H1 (cell line): ENCODE measurements around the gene ADM. TPM values are rescaled to one million over a fixed set of nuclear protein-coding genes. Genes with fewer than 3 reads are reported as not detected.

Experiments
- ASH2L ChIP-seq: fragments of 200-600, 300-600 bp; sonication (generic); IDR thresholded peaks from one replicate; pipeline ENCODE4 v1.7.1; 2017; ENCODE audit warnings: low read length
- CEBPB ChIP-seq: IDR thresholded peaks from 2 replicates; pipeline ENCODE4 v1.6.1; 2012; ENCODE audit warnings: low read depth, low read length
- EP300 ChIP-seq, 2 experiments: IDR thresholded peaks; 1 replicate in 1 of 2; 2 replicates in 1 of 2; pipeline ENCODE4 v1.6.1; 2011 to 2012; ENCODE audit warnings: low read depth in 2 of 2, low read length in 2 of 2, mild to moderate bottlenecking in 2 of 2, borderline replicate concordance in 1 of 2, inconsistent platforms in 1 of 2, moderate library complexity in 1 of 2
- FOSL1 ChIP-seq: IDR thresholded peaks from 2 replicates; pipeline ENCODE4 v1.6.1; 2011; ENCODE audit warnings: mild to moderate bottlenecking, low read depth, low read length, moderate library complexity; ENCODE audit not compliant: insufficient read depth
- GTF2F1 ChIP-seq: IDR thresholded peaks from 2 replicates; pipeline ENCODE4 v1.6.1; 2012; ENCODE audit warnings: low read depth, low read length, improper control_type of control experiment, borderline replicate concordance
- MAFK ChIP-seq: IDR thresholded peaks from 2 replicates; pipeline ENCODE4 v1.6.1; 2012; ENCODE audit warnings: low read depth, mild to moderate bottlenecking, improper control_type of control experiment, low read length
- PHF8 ChIP-seq: fragments of 200-600 bp; sonication (generic); conservative IDR thresholded peaks from 2 replicates; pipeline ENCODE4 v1.7.1; 2012; ENCODE audit warnings: low read depth, mild to moderate bottlenecking, inconsistent platforms, low read length, moderate library complexity
- POLR2AphosphoS5 ChIP-seq: IDR thresholded peaks from 2 replicates; pipeline ENCODE4 v1.6.1; 2011; ENCODE audit warnings: low read depth, low read length
- RAD21 ChIP-seq, 2 experiments: IDR thresholded peaks in 1 of 2; conservative IDR thresholded peaks in 1 of 2; 2 replicates each; pipeline ENCODE4 v1.6.1; 2011; ENCODE audit warnings: low read depth in 2 of 2, low read length in 2 of 2, improper control_type of control experiment in 1 of 2, inconsistent platforms in 1 of 2, mild to moderate bottlenecking in 1 of 2, moderate library complexity in 1 of 2
- RBBP5 ChIP-seq: IDR thresholded peaks from 2 replicates; pipeline ENCODE4 v1.7.1; 2012; ENCODE audit warnings: low read depth, mild to moderate bottlenecking, inconsistent platforms, low read length, moderate library complexity, borderline replicate concordance
- RXRA ChIP-seq: IDR thresholded peaks from 2 replicates; pipeline ENCODE4 v1.6.1; 2011; ENCODE audit warnings: low read depth, mild to moderate bottlenecking, low read length, moderate library complexity; ENCODE audit not compliant: insufficient read depth
- SIN3A ChIP-seq, 2 experiments: IDR thresholded peaks in 1 of 2; conservative IDR thresholded peaks in 1 of 2; 2 replicates each; pipeline ENCODE4 v1.6.1; 2011 to 2012; ENCODE audit warnings: low read length in 2 of 2, improper control_type of control experiment in 1 of 2, low read depth in 1 of 2, mild to moderate bottlenecking in 1 of 2
- SIRT6 ChIP-seq: IDR thresholded peaks from one replicate; pipeline ENCODE4 v1.7.1; 2012; ENCODE audit warnings: low read length, inconsistent platforms
- TAF1 ChIP-seq: IDR thresholded peaks from 2 replicates; pipeline ENCODE4 v1.6.1; 2011; ENCODE audit warnings: mild to moderate bottlenecking, low read depth, low read length
- TAF7 ChIP-seq: optimal IDR thresholded peaks from 2 replicates; pipeline ENCODE3; 2011; ENCODE audit warnings: low read depth, mild to moderate bottlenecking, inconsistent platforms, low read length, moderate library complexity, borderline replicate concordance
- TBP ChIP-seq: IDR thresholded peaks from 2 replicates; pipeline ENCODE4 v1.6.1; 2011; ENCODE audit warnings: low read depth, low read length, improper control_type of control experiment
- YY1 ChIP-seq: IDR thresholded peaks from 2 replicates; pipeline ENCODE4 v1.6.1; 2011; ENCODE audit warnings: low read depth, mild to moderate bottlenecking, low read length
- polyA plus RNA-seq, 7 experiments: library from polyadenylated mRNA; depleted of rRNA in 3 of 7; stranded (reverse) in 5 of 7; unstranded in 2 of 7; fragments of >200 nt in 5 of 7; fragments of 200-250 nt in 2 of 7; gene quantifications; 1 replicate in 5 of 7; 2 replicates in 1 of 7; 4 replicates in 1 of 7; pipeline versions ENCODE4 v1.2.1 to v1.2.3, GENCODE V29; 2011 to 2013; ENCODE audit warnings: missing spikeins in 2 of 7, mixed read lengths in 2 of 7
- total RNA-seq: library from RNA; stranded (reverse); fragmentation: NEBNext Ultra II Directional; extraction: Animal tissue kit (Norgen Biotek cat#: 25700); gene quantifications from 2 replicates; pipeline ENCODE4 v1.2.1, GENCODE V29; 2021
- TF ChIP-seq, protein P1 (sequence below): IDR thresholded peaks from 2 replicates; pipeline ENCODE4 v1.6.1; 2012; ENCODE audit warnings: inconsistent platforms
- TF ChIP-seq, protein P2 (sequence below), 3 experiments: IDR thresholded peaks; 1 replicate in 2 of 3; 2 replicates in 1 of 3; pipeline versions ENCODE4 v1.5.1 to v1.6.1; 2011; ENCODE audit warnings: low read length in 3 of 3, mild to moderate bottlenecking in 3 of 3, inconsistent platforms in 2 of 3, low read depth in 1 of 3, moderate library complexity in 1 of 3; ENCODE audit not compliant: insufficient read depth in 1 of 3; ENCODE audit errors: control extremely low read depth in 1 of 3

ADM gene
- total and polyA plus RNA-seq, 2 of the 8 experiments (the other 6 are each of a cell fraction or from before 2014, with no cell fraction given) = 94.1 to 95.6 TPM

DNA sequence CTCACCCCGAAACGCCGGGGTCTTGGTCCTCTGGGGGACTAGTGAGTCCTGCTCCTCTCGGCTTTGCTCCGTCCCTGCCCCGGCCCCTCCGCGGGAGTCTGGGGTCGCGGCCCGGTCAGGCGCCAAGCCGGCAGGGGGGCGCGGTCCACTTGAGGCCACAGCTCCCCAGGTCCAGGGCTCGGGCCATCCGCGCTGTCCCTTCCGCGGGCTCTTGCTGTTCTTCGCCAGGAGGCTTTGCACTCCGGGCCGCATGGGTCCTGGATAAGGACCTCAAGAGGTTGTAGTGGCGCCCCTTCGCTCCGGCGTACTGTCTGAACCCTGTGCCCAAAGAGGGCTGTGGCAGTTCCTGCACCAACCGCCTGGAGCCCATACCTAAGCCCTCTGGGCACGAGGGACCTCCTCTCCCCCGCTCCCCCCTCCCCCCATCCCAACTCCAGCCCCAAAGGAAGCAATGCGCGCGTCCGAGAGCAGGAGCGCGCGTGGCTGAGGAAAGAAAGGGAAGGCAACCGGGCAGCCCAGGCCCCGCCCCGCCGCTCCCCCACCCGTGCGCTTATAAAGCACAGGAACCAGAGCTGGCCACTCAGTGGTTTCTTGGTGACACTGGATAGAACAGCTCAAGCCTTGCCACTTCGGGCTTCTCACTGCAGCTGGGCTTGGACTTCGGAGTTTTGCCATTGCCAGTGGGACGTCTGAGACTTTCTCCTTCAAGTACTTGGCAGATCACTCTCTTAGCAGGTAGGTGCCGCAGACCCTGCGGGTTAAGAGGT, at the start of gene ADM (continued):
- TF ChIP-seq TBP = peak; percentile 97
- TF ChIP-seq FOSL1 = no peak
- TF ChIP-seq MAFK = no peak
- TF ChIP-seq SIN3A (conservative IDR thresholded peaks at IDR 0.05 in 1 of 2, IDR thresholded peaks at IDR 0.05 in 1 of 2; ENCODE audit: low read depth in 1 of 2, low read length in 2 of 2) = peak in 1 of 2 experiments; percentile 55; a peak in 1 of 4 replicates
- peak; percentile 97 for TF ChIP-seq TAF7
- TF ChIP-seq RAD21 (IDR thresholded peaks at IDR 0.05 in 1 of 2, conservative IDR thresholded peaks at IDR 0.05 in 1 of 2; ENCODE audit: low read depth in 2 of 2, low read length in 2 of 2) = peak; percentile 24 to 40; a peak in 2 of 4 replicates
- TF ChIP-seq, protein P1, sequence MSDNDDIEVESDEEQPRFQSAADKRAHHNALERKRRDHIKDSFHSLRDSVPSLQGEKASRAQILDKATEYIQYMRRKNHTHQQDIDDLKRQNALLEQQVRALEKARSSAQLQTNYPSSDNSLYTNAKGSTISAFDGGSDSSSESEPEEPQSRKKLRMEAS = peak; percentile 67; the same call in 1 of the 2 replicates
- TF ChIP-seq, protein P2, sequence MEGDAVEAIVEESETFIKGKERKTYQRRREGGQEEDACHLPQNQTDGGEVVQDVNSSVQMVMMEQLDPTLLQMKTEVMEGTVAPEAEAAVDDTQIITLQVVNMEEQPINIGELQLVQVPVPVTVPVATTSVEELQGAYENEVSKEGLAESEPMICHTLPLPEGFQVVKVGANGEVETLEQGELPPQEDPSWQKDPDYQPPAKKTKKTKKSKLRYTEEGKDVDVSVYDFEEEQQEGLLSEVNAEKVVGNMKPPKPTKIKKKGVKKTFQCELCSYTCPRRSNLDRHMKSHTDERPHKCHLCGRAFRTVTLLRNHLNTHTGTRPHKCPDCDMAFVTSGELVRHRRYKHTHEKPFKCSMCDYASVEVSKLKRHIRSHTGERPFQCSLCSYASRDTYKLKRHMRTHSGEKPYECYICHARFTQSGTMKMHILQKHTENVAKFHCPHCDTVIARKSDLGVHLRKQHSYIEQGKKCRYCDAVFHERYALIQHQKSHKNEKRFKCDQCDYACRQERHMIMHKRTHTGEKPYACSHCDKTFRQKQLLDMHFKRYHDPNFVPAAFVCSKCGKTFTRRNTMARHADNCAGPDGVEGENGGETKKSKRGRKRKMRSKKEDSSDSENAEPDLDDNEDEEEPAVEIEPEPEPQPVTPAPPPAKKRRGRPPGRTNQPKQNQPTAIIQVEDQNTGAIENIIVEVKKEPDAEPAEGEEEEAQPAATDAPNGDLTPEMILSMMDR (IDR thresholded peaks at IDR 0.05; ENCODE audit: control extremely low read depth in 1 of 3, insufficient read depth in 1 of 3, low read depth in 1 of 3, low read length in 3 of 3) = peak; percentile 33 to 55 (median 45)
- TF ChIP-seq CEBPB = no peak
- TF ChIP-seq PHF8 = peak; percentile 31
- TF ChIP-seq RXRA = peak; percentile 95
- TF ChIP-seq ASH2L = peak; percentile 79
- peak; percentile 97 for TF ChIP-seq POLR2AphosphoS5
- TF ChIP-seq GTF2F1 = peak; percentile 92
- TF ChIP-seq YY1 = no peak; the same call in 1 of the 2 replicates
- TF ChIP-seq EP300 (IDR thresholded peaks at IDR 0.05; ENCODE audit: borderline replicate concordance in 1 of 2, low read depth in 2 of 2, low read length in 2 of 2) = no peak
- 0 out of 2 replicates have a peak, but pooled peaks have one; percentile 39 for TF ChIP-seq RBBP5
- no peak for TF ChIP-seq SIRT6
- TF ChIP-seq TAF1 = peak; percentile 96
